ENCODE data around the gene DISC1.

DNA sequence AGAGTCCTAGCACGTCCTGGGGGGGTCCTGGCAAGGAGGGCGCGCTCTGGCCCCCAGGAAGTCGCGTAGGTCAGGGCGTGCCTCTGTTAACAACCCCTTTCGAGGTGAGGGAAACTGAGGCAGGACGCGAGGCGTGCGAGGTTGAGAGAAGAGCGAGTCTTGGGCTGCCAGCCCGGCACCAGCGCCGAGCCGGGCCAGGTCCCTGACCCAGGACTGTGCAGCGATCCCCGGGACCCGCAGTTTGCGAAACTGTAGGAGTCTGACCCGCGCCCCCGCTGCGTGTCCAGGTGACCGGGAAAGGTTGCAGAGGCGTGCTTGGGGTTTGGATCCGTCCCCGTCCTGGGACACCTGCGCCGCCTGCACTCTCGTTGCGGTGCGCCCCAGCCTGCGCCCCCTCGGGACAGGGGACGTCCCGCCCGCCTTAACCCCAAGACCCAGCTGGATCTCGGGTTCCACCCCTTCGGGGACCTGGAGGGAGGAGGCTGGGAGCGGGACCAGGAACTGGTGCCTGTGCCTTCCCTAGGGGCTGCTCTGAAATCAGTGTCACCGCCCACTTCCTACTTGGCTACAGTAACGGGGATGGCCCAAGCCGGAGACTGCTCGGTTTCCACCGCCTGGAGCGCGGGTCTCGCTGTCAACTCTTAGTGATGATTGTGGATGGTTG is 493 bp downstream of the DISC1 start:
- TF ChIP-seq MTF1 (CRISPR knock-in tag; IDR thresholded peaks at IDR 0.05) (no peak), MAZ (IDR thresholded peaks at IDR 0.05; ENCODE audit: borderline replicate concordance, low read depth, low read length) (no peak), MAZ (CRISPR knock-in tag; IDR thresholded peaks at IDR 0.05; ENCODE audit: low read depth) (peak; percentile 59), FOXK2 (IDR thresholded peaks at IDR 0.05) (no peak), ZIK1 (CRISPR knock-in tag; IDR thresholded peaks at IDR 0.05; ENCODE audit: borderline replicate concordance, low read depth) (0 out of 2 replicates have a peak, but pooled peaks have one; percentile 65), EP300 (IDR thresholded peaks at IDR 0.05; ENCODE audit: low read depth in 2 of 2, low read length in 2 of 2) (no peak), EP300 (CRISPR knock-in tag; IDR thresholded peaks at IDR 0.05; ENCODE audit: borderline replicate concordance) (no peak), CREM (IDR thresholded peaks at IDR 0.05) (no peak), CREM (CRISPR knock-in tag; IDR thresholded peaks at IDR 0.05) (no peak)
- TF ChIP-seq, protein P1, sequence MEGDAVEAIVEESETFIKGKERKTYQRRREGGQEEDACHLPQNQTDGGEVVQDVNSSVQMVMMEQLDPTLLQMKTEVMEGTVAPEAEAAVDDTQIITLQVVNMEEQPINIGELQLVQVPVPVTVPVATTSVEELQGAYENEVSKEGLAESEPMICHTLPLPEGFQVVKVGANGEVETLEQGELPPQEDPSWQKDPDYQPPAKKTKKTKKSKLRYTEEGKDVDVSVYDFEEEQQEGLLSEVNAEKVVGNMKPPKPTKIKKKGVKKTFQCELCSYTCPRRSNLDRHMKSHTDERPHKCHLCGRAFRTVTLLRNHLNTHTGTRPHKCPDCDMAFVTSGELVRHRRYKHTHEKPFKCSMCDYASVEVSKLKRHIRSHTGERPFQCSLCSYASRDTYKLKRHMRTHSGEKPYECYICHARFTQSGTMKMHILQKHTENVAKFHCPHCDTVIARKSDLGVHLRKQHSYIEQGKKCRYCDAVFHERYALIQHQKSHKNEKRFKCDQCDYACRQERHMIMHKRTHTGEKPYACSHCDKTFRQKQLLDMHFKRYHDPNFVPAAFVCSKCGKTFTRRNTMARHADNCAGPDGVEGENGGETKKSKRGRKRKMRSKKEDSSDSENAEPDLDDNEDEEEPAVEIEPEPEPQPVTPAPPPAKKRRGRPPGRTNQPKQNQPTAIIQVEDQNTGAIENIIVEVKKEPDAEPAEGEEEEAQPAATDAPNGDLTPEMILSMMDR (CRISPR knock-in tag; IDR thresholded peaks at IDR 0.05): peak; percentile 27; the same call in 1 of the 2 replicates
